Kasumi-1 (cell line): ENCODE measurements around the gene CTDSP2.
"Not testable (repeated sequence)": the region's sequence is repeated elsewhere in the genome, so short reads cannot be mapped to it uniquely, and the experiment has no call there.

Experiments used
- DNase-seq, 2 experiments: peaks; one replicate each; lab custom pipeline; 2025; lab: John Stamatoyannopoulos, UW

Gene CTDSP2

GRCh38 chr12:57852620-57853500 lies 6.3 kb upstream of the CTDSP2 start:
- no peak for DNase-seq

GRCh38 chr12:57852200-57852599 lies 5.7 kb upstream of the CTDSP2 start:
- no peak for DNase-seq

- no peak for DNase-seq
Measured at GRCh38 chr12:57851552-57851951, 5.0 kb upstream of the CTDSP2 start.

DNA sequence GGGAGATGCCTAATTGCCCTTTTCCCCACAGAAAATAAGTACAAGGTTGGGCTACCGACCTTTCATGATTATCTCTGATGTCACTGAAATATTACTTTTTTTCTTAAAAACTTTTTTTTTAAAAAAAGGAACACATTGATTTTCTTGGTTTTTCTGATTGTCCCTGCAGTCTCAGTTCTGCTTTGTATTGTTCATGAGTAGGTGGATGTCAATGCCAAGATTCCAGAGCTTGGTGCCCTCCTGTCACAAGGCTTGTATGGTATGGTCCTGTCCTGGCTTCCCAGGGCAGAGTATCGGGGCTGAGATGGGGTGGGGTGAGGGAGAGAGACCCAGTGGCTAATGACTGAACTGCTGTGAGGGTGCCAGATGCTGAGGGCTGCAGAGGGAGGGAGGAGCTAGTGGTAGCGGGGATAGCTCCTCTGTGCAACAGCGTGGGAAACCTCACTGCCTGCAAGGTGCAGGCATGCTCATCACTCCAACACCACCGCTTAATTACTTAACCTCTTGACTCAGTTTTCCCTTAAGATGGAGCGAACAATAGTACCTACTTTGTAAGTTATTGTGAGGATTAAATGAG lies 4.4 kb upstream of the CTDSP2 start:
- DNase-seq = peak; percentile 33 to 42

GRCh38 chr12:57849447-57849846 lies 2.9 kb upstream of the CTDSP2 start:
- not testable (repeated sequence) for DNase-seq

DNA sequence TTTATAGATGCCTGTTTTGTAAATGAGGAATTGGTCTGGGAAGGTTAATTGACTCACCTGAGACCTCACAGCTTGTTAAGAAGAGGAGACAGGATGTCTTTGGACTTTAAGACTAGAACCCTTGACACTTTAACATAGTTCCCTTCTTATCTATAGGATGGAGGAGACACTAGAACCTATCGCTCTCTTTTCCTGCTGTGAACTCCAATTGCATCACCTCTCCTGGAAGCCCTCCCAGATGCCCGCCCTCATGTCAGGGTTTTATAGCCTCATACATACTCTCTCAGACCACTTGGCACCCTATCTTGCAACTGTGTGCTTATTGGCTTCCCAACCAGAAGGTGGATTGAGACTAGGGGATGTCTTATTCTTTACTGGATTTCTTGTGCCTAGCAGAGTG lies 2.5 kb upstream of the CTDSP2 start:
- DNase-seq = no peak

- no peak for DNase-seq
Measured at GRCh38 chr12:57848208-57848607, 1.7 kb upstream of the CTDSP2 start.

- no peak for DNase-seq
Measured at GRCh38 chr12:57846285-57846576, 298 bp downstream of the CTDSP2 start.

GRCh38 chr12:57845478-57846284 lies 848 bp downstream of the CTDSP2 start:
- DNase-seq = peak; percentile 29 to 36

GRCh38 chr12:57844709-57845477 lies 1.6 kb downstream of the CTDSP2 start:
- peak; percentile 45 to 53 for DNase-seq

GRCh38 chr12:57842342-57843294 lies 3.9 kb downstream of the CTDSP2 start:
- peak in 1 of 2 experiments; percentile 48 for DNase-seq

DNA sequence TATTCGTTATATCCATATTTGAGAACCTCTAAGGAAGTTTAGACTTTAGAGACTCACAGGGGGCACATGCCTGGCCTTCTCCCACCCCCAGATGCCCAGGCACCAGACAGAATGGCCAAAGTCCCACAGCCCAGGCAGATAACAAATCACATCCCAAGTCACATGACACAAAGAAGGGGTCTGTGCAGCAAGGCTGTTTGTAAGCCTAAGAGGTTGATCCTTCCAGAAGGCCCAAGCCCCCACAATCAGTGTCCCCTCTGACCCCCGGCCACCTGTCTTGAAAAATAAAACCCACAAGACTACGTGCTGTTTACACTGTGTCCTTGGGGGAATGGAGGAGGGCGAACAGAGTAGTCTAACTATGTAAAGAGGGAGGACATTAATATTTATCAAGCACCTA lies 5.1 kb downstream of the CTDSP2 start:
- DNase-seq = no peak

GRCh38 chr12:57840726-57841125 lies 5.8 kb downstream of the CTDSP2 start:
- no peak for DNase-seq

- no peak for DNase-seq
Measured at GRCh38 chr12:57839996-57840395, 6.5 kb downstream of the CTDSP2 start.

DNA sequence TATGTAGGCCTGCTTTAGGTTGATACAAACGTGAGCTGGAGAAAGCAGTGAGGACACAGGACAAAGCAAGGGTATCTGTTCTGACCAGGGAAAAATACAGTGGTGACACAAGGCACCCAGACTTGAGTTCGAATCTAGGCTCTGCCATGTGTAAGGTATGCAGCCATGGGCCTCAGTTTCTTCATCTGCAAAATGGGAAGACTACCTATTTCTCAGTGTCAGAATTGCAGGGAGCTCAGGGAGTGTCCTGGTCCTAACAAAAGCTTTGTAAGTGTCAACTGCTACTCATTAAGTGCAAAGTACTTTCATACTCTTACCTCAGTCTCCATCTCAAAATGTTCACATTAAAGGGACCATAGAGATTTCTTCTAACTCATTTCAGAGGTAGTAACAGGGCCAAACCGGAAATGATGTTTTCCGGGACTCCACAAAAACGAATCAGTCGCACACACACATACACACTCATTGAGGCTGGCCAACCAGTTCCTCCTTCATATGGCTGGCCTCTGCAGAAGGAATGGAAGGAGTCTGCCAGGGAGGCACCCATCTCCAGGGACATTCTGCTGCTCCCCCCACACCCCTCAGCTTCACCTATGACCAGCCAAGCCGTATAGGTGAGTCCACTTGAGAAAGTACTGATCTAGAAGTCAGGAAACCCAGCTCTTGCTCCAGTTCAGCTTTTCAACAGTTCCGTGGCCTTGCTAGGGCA lies 7.8 kb downstream of the CTDSP2 start:
- peak; percentile 83 to 88 for DNase-seq

GRCh38 chr12:57837864-57838562 lies 8.5 kb downstream of the CTDSP2 start:
- peak; percentile 88 to 91 for DNase-seq

DNA sequence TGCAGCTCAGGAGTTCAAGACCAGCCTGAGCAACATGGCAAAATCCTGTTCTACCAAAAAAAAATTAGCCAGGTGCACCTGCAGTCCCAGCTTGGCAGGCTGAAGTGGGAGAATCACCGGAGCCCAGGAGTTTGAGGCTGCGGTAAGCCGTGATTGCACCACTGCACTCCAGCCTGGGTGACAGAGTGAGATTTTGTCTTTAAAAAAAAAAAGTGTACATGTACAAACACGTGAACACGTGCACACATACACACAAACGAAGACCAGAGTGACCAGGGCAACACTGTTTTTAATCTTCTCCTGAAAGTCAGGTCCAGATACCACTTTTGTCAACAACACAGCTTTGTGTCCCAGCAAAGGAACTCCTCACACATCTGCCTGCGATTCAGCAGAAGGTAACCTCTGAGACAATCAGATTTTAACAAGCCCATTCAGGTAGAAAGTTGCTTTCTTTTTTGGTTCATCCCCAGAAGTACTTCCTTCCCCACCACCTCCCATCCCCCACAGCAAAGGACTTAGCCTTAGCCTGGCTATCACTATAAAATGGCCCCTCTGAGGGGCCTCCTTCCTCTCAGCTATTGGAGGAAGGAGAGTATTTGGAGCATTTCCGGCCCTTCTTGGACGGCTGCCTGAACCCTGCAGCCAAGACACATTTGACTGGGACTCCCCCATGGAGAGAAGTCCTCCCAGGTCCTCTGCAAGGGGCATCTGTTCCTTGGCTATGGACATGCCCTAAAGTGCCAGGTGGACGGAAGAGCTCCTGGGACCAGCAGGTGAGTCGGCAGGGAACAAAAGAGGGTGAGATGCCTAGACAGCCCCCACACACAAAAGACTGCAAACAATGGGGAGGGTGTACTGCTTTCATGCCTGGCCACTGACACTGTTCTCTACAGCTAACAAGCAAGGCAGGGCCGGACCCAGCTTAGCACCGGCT lies 9.8 kb downstream of the CTDSP2 start:
- peak; percentile 93 to 97 for DNase-seq
